Measurements from ENCODE around the gene SCUBE2.
A peak's percentile ranks its signal among the peaks of the same experiment; 100 is the strongest.
"Not testable (repeated sequence)": the region's sequence is repeated elsewhere in the genome, so short reads cannot be mapped to it uniquely, and the experiment has no call there.

SCUBE2 gene

GRCh38 chr11:9103542-9104276 lies 12.3 kb upstream of the SCUBE2 start:
- DNase-seq, result no peak

- DNase-seq, result no peak
Observed at GRCh38 chr11:9099617-9100016, 8.2 kb upstream of the SCUBE2 start.

- DNase-seq, result not testable (repeated sequence)
Observed at GRCh38 chr11:9098455-9098854, 7.1 kb upstream of the SCUBE2 start.

GRCh38 chr11:9097186-9097943 lies 6.0 kb upstream of the SCUBE2 start:
- DNase-seq, result not testable (repeated sequence)

- no peak for DNase-seq
Observed at GRCh38 chr11:9096427-9096826, 5.0 kb upstream of the SCUBE2 start.

GRCh38 chr11:9095421-9095820 lies 4.0 kb upstream of the SCUBE2 start:
- DNase-seq, result no peak

- no peak for DNase-seq
Observed at GRCh38 chr11:9094420-9094819, 3.0 kb upstream of the SCUBE2 start.

GRCh38 chr11:9092853-9093778 lies 1.7 kb upstream of the SCUBE2 start:
- DNase-seq, result peak; percentile 18 to 51

GRCh38 chr11:9092072-9092471 lies 673 bp upstream of the SCUBE2 start:
- no peak for DNase-seq

- no peak for DNase-seq
Observed at GRCh38 chr11:9090488-9091043, 833 bp downstream of the SCUBE2 start.

GRCh38 chr11:9089636-9090035 lies 1.8 kb downstream of the SCUBE2 start:
- DNase-seq, result no peak

- no peak for DNase-seq
Observed at GRCh38 chr11:9089061-9089460, 2.3 kb downstream of the SCUBE2 start.

GRCh38 chr11:9082575-9082974 lies 8.8 kb downstream of the SCUBE2 start:
- no peak for DNase-seq

- no peak for DNase-seq
Observed at GRCh38 chr11:9081153-9081552, 10.2 kb downstream of the SCUBE2 start.

- DNase-seq, result no peak
Observed at GRCh38 chr11:9078113-9079086, 13.0 kb downstream of the SCUBE2 start.

- no peak for DNase-seq
Observed at GRCh38 chr11:9077164-9077563, 14.2 kb downstream of the SCUBE2 start.

GRCh38 chr11:9076661-9077060 lies 14.7 kb downstream of the SCUBE2 start:
- no peak for DNase-seq

GRCh38 chr11:9076046-9076445 lies 15.4 kb downstream of the SCUBE2 start:
- no peak for DNase-seq

GRCh38 chr11:9075556-9075955 lies 15.8 kb downstream of the SCUBE2 start:
- DNase-seq, result no peak

GRCh38 chr11:9074338-9075029 lies 16.9 kb downstream of the SCUBE2 start:
- no peak for DNase-seq
